Left lung (tissue), 10 donors: ENCODE measurements around the gene CCDC152. TPM values are rescaled to one million over a fixed set of nuclear protein-coding genes. Genes with fewer than 3 reads are reported as not detected.
A peak's percentile ranks its signal among the peaks of the same experiment; 100 is the strongest.
"Not testable (repeated sequence)": the region's sequence is repeated elsewhere in the genome, so short reads cannot be mapped to it uniquely, and the experiment has no call there.

ENCODE experiments used
- ATAC-seq: fragments of 200-7000 bp; cut with Tn5 transposase; one replicate; pipeline ENCODE4 v1.9.1; 2020; ENCODE audit warnings: moderate library complexity
- DNase-seq, 4 donors: peaks; one replicate each; pipeline ENCODE4 v3.0.0-alpha.2; 2013 to 2020
- H3K27ac ChIP-seq, 2 donors: fragments of 200-600 bp; sonication (generic) in 1 of 2; one replicate each; pipeline versions ENCODE4 v1.5.0 to v1.8.0; 2020 to 2021
- H3K27me3 ChIP-seq, 2 donors: fragments of 200-600 bp; sonication (generic) in 1 of 2; one replicate each; pipeline versions ENCODE4 v1.5.0 to v1.8.0; 2020 to 2021
- H3K36me3 ChIP-seq, 2 donors: fragments of 200-600 bp; sonication (generic) in 1 of 2; one replicate each; pipeline versions ENCODE4 v1.5.0 to v1.8.0; 2020 to 2021
- H3K4me1 ChIP-seq, 2 donors: fragments of 200-600 bp; one replicate each; pipeline ENCODE4 v1.8.0; 2021
- H3K4me3 ChIP-seq, 2 donors: fragments of 200-600 bp; sonication (generic) in 1 of 2; one replicate each; pipeline versions ENCODE4 v1.5.0 to v1.8.0; 2020 to 2021; ENCODE audit warnings: mild to moderate bottlenecking in 1 of 2
- H3K9me3 ChIP-seq, 2 donors: fragments of 200-600 bp; sonication (generic) in 1 of 2; one replicate each; pipeline versions ENCODE4 v1.5.0 to v1.8.0; 2020 to 2021
- intact Hi-C, 2 donors: fragments of 100-400 bp; cut with DNase I; formaldehyde crosslinking; loops; one replicate each; pipeline versions ENCODE4 v1.11.2 to v1.14.2; 2022
- polyA plus RNA-seq, 6 donors: library from polyadenylated mRNA; unstranded; fragments of 120-200 nt; gene quantifications; one replicate each; pipeline ENCODE4 v1.2.1, GENCODE V29; 2013; ENCODE audit not compliant: insufficient read length in 6 of 6
- total RNA-seq, 2 donors: library from RNA; stranded (reverse); fragmentation: NEBNext Ultra II Directional; extraction: Animal tissue kit (Norgen Biotek cat#: 25700); gene quantifications; one replicate each; pipeline ENCODE4 v1.2.1, GENCODE V29; 2021
- TF ChIP-seq, protein P1 (sequence below), 2 donors: fragments of 200-600 bp; sonication (generic) in 1 of 2; IDR thresholded peaks; one replicate each; pipeline versions ENCODE4 v1.5.0 to v1.8.0; 2021; ENCODE audit warnings: antibody characterized with exemption in 2 of 2
- donor health status: DM: no; HTN: yes; CAD: no.
- donor health status: DM: no; HTN: no; CAD: no.

The CCDC152 gene
- total and polyA plus RNA-seq, 8 donors = 0.96 to 37.8 (median 21.4) TPM

DNA sequence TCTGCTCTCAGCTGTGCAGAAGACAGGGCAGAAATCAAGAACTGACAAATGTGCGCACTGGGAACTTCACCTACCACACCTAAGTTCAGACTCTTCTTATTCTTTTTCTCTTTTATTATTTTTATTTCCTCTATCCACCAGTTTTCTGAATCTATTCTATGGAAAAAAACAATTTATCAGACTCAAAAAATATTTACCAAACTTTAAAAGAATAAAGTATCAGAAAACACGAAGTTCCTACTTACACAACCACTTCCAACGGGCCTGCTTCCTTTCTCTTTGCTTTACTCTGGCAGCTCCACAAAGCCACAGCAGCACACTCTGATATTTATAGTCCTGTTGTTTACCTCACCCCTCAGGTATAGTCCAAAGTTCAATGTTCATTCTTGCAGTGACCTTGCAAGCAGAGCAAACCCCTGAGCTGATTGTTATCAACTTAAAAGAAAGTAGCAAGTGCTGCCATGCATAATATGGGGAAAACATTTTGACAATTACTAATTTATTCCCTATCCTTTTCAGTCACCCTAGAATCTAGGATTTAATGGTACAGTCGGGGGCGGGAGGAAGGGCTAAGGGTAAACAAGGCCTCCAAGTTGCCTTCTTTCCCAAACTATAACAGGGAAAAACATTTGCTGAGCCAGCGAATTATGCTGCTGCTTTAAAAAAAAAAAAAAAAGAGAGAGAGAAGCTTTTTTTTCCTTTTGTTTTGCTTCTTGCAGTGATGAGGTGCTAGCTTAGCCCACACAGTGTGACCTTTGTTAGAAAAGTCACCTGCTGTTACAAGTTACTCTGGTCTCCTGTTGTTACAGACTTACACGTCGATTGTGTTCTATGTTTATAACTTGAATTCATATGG is 55.2 kb downstream of the CCDC152 start, which contains the start of gene SELENOP:
Gene SELENOP (minus strand): TSS at position 302 of the 856 bp plus-strand sequence. CDS start 3,539 bp downstream, outside the sequence.
- H3K27me3 ChIP-seq = no peaks in the 10 kb centered on the region
- TF ChIP-seq, protein P1, sequence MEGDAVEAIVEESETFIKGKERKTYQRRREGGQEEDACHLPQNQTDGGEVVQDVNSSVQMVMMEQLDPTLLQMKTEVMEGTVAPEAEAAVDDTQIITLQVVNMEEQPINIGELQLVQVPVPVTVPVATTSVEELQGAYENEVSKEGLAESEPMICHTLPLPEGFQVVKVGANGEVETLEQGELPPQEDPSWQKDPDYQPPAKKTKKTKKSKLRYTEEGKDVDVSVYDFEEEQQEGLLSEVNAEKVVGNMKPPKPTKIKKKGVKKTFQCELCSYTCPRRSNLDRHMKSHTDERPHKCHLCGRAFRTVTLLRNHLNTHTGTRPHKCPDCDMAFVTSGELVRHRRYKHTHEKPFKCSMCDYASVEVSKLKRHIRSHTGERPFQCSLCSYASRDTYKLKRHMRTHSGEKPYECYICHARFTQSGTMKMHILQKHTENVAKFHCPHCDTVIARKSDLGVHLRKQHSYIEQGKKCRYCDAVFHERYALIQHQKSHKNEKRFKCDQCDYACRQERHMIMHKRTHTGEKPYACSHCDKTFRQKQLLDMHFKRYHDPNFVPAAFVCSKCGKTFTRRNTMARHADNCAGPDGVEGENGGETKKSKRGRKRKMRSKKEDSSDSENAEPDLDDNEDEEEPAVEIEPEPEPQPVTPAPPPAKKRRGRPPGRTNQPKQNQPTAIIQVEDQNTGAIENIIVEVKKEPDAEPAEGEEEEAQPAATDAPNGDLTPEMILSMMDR (IDR thresholded peaks at IDR 0.05) = no peak
- H3K9me3 ChIP-seq = no peaks in the 10 kb centered on the region
- peak in 3 of 4 donors; percentile 56 to 94 (median 93) for DNase-seq
- H3K4me1 ChIP-seq = peaks cover 4 to 17% of the 10 kb centered on the region in 2 donors
- peak within 1 kb of the TSS; percentile 64 to 84 for H3K27ac ChIP-seq
- H3K4me3 ChIP-seq = peak within 1 kb of the TSS; percentile 46 to 49
- peak; percentile 92 for ATAC-seq
- intact Hi-C loops = loop anchor here in 1 of 2 donors (10.0 kb wide), 1 partner anchor 63 kb away; no protein-coding TSS in a partner anchor
- peaks cover 0 to under 1% of the 10 kb centered on the region in 2 donors for H3K36me3 ChIP-seq

DNA sequence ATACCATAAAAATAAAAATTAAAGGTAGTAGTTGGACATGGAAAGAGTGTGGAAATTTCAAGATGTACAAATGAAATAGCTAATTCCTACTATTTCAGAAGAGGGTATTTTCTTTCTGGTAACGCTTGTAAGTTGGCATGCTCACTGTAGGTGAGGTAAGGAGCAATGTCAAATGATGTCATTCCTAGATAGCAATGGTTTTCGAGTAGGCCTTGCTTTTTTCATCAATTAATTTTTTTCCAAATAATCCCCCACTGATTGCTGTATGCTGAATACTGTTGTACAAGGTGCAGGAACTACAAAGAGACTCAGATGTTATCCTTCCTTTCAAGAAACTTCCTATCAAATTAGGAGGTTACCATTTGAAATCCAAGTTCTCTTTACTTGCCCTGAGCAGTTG is 56.0 kb downstream of the CCDC152 start:
- H3K4me3 ChIP-seq = no peak overlapping the region
- H3K27me3 ChIP-seq = no peaks in the 10 kb centered on the region
- H3K4me1 ChIP-seq = peaks cover 0 to 9% of the 10 kb centered on the region in 2 donors
- no peak for DNase-seq
- peak overlapping the region; percentile 64 to 84 for H3K27ac ChIP-seq
- ATAC-seq = no peak
- H3K9me3 ChIP-seq = no peaks in the 10 kb centered on the region
- no peaks in the 10 kb centered on the region for H3K36me3 ChIP-seq
- TF ChIP-seq, protein P1 (IDR thresholded peaks at IDR 0.05) = no peak
- intact Hi-C loops = loop anchor here in 1 of 2 donors (10.0 kb wide), 1 partner anchor 62 kb away; no protein-coding TSS in a partner anchor

GRCh38 chr5:42813533-42813932 is 56.9 kb downstream of the CCDC152 start:
- H3K4me3 ChIP-seq = no peak overlapping the region
- intact Hi-C loops = loop anchor here in 1 of 2 donors (10.0 kb wide), 1 partner anchor 61 kb away; no protein-coding TSS in a partner anchor
- DNase-seq (no peak), ATAC-seq (no peak)
- no peak overlapping the region for H3K27ac ChIP-seq
- no peaks in the 10 kb centered on the region for H3K9me3 ChIP-seq
- H3K4me1 ChIP-seq = peaks cover 0 to 6% of the 10 kb centered on the region in 2 donors
- TF ChIP-seq, protein P1 (IDR thresholded peaks at IDR 0.05) = no peak
- no peaks in the 10 kb centered on the region for H3K27me3 ChIP-seq
- no peaks in the 10 kb centered on the region for H3K36me3 ChIP-seq

DNA sequence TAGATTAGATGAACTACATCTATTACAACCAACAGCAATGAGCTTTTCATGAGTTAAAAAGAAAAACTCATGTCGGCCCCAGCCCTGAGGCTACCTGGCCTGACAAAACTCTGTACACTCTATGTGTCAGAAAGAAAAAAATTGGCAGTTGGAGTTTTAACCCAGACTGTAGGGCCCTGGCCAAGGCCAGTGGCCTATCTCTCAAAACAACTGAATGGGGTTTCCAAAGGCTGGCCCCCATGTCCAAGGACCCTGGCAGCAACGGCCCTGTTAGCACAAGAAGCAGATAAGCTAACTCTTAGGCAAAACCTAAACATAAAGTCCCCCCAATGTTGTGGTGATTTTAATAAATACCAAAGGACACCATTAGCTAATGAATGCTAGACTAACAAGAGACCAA is 59.9 kb downstream of the CCDC152 start:
- not testable (repeated sequence) for H3K36me3 ChIP-seq, H3K27me3 ChIP-seq, H3K27ac ChIP-seq, ATAC-seq, H3K4me3 ChIP-seq, H3K9me3 ChIP-seq, DNase-seq, H3K4me1 ChIP-seq
- intact Hi-C loops = loop anchor here in 1 of 2 donors (10.0 kb wide), 1 partner anchor 58 kb away; no protein-coding TSS in a partner anchor

DNA sequence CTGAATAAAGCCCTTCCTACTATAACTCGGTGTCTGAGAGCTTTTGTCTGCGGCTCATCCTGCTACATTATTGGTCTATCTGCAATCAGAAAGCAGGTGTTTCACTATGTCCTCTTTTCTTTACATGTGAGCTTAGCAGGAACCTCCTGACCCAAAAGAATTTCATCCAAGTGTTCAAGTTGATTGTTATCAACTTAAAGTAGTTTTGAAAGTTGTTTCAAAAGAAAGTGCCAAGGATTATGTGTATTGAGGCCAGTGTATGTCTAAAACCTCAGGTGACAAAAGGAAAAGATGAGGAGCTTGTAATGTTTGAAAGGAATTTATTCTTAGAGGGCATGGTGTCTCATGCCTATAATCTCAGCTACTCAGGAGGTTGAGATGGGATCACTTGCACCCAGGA is 63.1 kb downstream of the CCDC152 start:
- Histone ChIP-seq H3K36me3 (no peaks in the 10 kb centered on the region), H3K4me3 (no peak overlapping the region), H3K4me1 (no peaks in the 10 kb centered on the region), H3K9me3 (no peaks in the 10 kb centered on the region), H3K27me3 (no peaks in the 10 kb centered on the region), H3K27ac (no peak overlapping the region)
- TF ChIP-seq, protein P1 (IDR thresholded peaks at IDR 0.05) = no peak
- DNase-seq (no peak), ATAC-seq (peak; percentile 70)
- intact Hi-C loops = loop anchor here in 1 of 2 donors (10.0 kb wide), 1 partner anchor 55 kb away; no protein-coding TSS in a partner anchor
